NCI-H2171 treated with DMSO at 0.1 percent for 48 hours (cell line): ENCODE measurements around the gene UTP20.
A peak's percentile ranks its signal among the peaks of the same experiment; 100 is the strongest.
"Not testable (repeated sequence)": the region's sequence is repeated elsewhere in the genome, so short reads cannot be mapped to it uniquely, and the experiment has no call there.

Experiments used
- DNase-seq: peaks from one replicate; lab custom pipeline; 2025; lab: John Stamatoyannopoulos, UW

The UTP20 gene

GRCh38 chr12:101327051-101327450 lies 47.1 kb downstream of the UTP20 start:
- no peak for DNase-seq

GRCh38 chr12:101327546-101327945 lies 47.6 kb downstream of the UTP20 start:
- DNase-seq: no peak

- no peak for DNase-seq
Measured at GRCh38 chr12:101328917-101329316, 49.0 kb downstream of the UTP20 start.

GRCh38 chr12:101330631-101331030 lies 50.7 kb downstream of the UTP20 start:
- DNase-seq: no peak

GRCh38 chr12:101336437-101336836 lies 56.5 kb downstream of the UTP20 start:
- no peak for DNase-seq

GRCh38 chr12:101338087-101338486 lies 58.2 kb downstream of the UTP20 start:
- DNase-seq: no peak

GRCh38 chr12:101343893-101344292 lies 64.0 kb downstream of the UTP20 start:
- DNase-seq: no peak

GRCh38 chr12:101351682-101352081 lies 71.8 kb downstream of the UTP20 start:
- DNase-seq: no peak

GRCh38 chr12:101356794-101357193 lies 76.9 kb downstream of the UTP20 start:
- DNase-seq: no peak

GRCh38 chr12:101361455-101361854 lies 81.5 kb downstream of the UTP20 start:
- DNase-seq: no peak

- no peak for DNase-seq
Measured at GRCh38 chr12:101368016-101368415, 88.1 kb downstream of the UTP20 start.

GRCh38 chr12:101372431-101372830 lies 92.5 kb downstream of the UTP20 start:
- peak; percentile 77 for DNase-seq

- DNase-seq: no peak
Measured at GRCh38 chr12:101375573-101375972, 95.7 kb downstream of the UTP20 start.

GRCh38 chr12:101379149-101379548 lies 99.2 kb downstream of the UTP20 start:
- DNase-seq: no peak

- not testable (repeated sequence) for DNase-seq
Measured at GRCh38 chr12:101391181-101391580, 111.3 kb downstream of the UTP20 start.

GRCh38 chr12:101407049-101407435 lies 127.1 kb downstream of the UTP20 start:
- peak; percentile 43 for DNase-seq

- DNase-seq: peak; percentile 86
Measured at GRCh38 chr12:101407436-101408345, 127.8 kb downstream of the UTP20 start, which contains the start of gene ARL1. TSS of gene ARL1 (minus strand) at chr12:101407772. CDS start at chr12:101407645, 127 bp downstream.

GRCh38 chr12:101410169-101410568 lies 130.3 kb downstream of the UTP20 start:
- not testable (repeated sequence) for DNase-seq

GRCh38 chr12:101414533-101415119 lies 134.7 kb downstream of the UTP20 start:
- DNase-seq: peak; percentile 54

- no peak for DNase-seq
Measured at GRCh38 chr12:101415228-101415627, 135.3 kb downstream of the UTP20 start.

GRCh38 chr12:101422066-101422465 lies 142.2 kb downstream of the UTP20 start:
- not testable (repeated sequence) for DNase-seq

- DNase-seq: no peak
Measured at GRCh38 chr12:101424620-101425019, 144.7 kb downstream of the UTP20 start.

- DNase-seq: no peak
Measured at GRCh38 chr12:101430456-101430855, 150.6 kb downstream of the UTP20 start.
